Measurements from ENCODE around the gene EEF2KMT.
"Not testable (repeated sequence)": the region's sequence is repeated elsewhere in the genome, so short reads cannot be mapped to it uniquely, and the experiment has no call there.

The EEF2KMT gene

DNA sequence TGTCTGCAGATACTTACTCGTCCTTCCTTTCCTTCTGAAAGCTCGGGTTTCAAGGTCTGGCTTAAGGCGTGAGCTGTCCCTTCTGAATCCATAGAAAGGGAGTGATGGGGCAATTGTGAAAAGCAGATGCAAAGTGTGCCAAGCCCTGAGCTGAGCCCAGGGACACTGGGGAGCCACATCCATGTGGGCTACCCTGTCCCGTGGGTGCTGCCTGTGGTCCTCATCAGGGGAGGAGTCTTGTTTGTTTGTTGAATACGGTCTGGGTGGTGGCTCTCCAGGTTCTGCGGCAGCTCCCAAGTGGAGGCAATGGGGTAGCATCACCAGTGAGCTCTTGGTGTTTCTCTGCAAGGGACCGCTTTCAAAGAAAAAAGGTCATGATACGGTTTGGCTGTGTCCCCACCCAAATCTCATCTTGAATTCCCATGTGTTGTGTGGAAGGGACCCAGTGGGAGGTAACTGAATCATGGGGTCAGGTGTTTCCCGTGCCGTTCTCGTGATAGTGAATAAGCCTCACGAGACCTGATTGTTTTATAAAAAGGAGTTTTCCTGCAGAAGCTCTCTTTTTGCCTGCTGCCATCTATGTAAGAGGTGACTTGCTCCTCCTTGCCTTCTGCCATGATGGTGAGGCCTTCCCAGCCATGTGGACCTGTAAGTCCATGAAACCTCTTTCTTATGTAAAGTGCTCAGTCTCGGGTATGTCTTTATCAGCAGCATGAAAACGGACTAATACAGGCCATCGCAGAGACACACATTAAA lies 27.0 kb downstream of the EEF2KMT start:
- no peak for DNase-seq

- no peak for DNase-seq
Observed at GRCh38 chr16:5069854-5070253, 27.7 kb downstream of the EEF2KMT start.

DNA sequence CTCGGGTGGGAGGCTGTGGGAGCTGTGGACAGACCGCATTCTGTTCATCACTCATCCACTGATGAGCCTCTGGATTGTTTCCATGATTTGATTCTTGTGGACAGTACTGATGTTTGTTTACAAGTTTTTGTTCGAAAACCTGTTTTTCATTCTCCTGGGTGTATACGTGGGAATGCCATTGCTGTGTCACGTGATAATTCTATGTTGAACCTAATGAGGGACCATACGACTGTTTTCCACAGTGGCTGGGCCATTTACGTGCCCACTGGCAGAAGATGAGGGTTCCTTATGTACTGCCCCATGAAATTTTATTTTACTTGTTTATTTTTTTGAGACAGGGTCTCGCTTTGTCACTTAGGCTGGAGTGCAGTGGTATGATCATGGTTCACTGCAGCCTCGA lies 28.5 kb downstream of the EEF2KMT start:
- DNase-seq = no peak

DNA sequence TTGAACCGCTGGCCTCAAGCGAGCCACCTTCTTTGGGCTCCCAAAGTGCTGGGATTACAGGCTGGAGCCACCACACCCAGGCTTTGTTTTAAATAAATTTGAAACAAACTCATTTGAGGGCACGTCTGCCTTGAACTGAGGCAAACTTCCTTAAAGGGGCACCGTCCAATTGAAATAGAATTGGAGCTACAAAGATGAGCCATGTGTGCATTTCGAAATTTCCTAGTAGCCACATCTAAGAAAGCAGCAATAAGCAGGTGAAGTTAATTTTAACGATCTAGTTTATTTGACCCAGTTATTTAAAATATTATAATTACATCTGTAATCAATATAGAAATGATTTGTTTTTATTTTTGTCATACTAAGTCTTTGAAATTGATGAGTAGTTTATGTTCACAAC lies 31.1 kb downstream of the EEF2KMT start:
- DNase-seq = no peak

DNA sequence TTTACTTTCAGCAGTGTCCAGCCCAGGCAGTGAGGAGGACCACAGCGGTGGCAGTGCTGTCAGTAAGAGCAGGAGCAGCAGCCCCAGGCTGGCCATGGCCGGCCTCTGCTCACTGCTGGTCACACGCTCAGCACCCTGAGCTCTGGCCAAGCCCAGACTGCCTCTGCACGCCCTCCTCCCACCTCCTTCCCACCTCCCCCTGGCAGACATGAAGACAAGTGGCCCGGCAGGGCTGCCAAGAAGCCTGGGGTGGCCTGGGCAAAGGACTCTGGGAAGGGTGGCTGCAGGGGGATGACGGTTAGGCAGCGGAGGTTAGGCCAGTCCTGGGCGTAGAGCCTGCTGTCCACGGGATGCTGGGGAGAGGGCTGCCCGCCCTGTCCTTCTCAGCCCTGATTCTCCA lies 31.8 kb downstream of the EEF2KMT start, which contains the start of gene C16orf89:
Gene C16orf89, minus strand, starts transcription at position 144 of the 400 bp plus-strand sequence. Its CDS starts 48 bp downstream, at position 96.
- DNase-seq = no peak

DNA sequence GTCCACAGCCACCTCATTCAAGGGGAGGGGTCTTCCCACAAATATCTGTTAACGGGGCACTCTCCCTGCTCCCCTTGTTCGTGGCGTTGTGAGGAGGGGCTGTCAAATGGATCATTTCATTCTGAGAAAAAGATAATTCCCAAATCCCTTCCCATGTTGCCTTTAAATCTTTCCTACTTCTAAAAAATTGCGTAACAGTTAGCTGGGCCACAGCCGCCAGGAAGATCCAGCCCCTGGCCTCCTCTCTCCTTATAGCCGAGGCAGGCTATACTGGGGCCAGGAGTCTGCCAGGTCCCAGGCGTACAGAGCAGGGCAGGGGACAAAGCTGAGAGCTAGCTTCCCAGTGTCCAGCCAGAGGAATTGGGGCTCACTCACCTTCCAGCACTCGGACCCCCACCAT lies 32.3 kb downstream of the EEF2KMT start:
- DNase-seq = no peak

DNA sequence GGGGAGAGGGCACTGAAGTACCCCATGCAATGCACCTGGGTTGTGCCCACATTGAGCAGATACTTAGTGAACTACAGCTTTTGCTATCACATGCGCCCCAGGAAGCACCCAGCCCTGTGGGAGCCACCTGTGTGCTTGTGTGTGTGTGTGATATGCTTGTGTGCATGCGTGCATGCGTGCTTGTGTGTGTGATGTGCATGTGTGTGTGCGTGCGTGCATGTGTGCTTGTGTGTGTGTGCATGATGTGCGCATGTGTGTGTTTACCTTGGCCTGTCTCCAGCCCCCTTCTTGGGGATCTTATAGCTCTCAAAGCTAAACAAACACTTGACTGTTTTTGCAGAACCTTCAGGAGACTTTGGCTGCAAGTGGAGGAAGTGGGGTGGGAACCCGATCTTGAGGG lies 32.7 kb downstream of the EEF2KMT start:
- no peak for DNase-seq

DNA sequence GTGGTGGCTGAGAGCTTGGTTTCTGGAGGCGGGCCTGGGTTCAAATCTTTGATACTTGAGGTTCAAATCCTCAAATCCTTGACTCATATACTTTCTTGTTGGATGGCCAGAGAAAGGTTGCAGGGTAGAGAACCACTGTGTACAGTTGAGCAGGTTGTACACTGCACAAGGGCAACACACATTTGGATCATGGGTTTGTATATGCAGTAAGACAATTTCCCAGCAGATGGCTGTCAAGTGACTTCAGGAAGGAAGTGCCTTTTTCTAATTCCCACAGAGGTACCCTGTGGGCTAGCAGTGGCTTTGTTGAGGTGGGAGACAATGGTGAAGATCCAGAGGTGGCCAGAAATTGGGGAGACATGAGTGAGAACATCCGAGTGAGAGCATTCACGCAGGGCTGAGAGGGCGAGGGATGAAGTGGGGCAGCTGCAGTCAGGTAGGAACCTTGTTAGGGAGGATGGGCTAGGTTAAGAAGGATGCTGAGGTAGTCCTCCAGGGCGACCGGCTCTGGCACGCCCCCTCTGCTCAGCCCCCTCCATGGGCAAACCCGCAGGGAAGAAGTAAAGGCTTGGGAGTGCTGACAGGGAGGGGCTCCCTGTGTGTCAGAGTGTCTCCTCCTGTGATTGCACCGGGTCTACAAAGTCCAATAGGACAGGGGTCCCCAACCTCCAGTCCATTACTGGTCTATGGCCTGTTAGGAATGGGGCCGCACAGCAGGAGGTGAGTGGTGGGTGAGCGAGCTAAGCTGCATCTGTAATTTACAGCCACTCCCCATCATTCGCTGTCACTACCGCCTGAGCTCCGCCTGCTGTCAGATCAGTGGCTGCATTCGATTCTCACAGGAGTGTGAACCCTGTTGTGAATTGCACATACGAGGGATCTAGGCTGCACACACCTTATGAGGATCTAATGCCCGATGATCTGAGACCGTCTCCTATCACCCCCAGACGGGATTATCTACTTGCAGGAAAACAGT lies 34.5 kb downstream of the EEF2KMT start:
- no peak for DNase-seq

- no peak for DNase-seq
Observed at GRCh38 chr16:5062051-5062450, 35.5 kb downstream of the EEF2KMT start.

- no peak for DNase-seq
Observed at GRCh38 chr16:5060073-5060641, 37.4 kb downstream of the EEF2KMT start.

- no peak for DNase-seq
Observed at GRCh38 chr16:5059386-5060072, 38.1 kb downstream of the EEF2KMT start.

GRCh38 chr16:5058476-5058875 lies 39.1 kb downstream of the EEF2KMT start:
- DNase-seq = no peak

DNA sequence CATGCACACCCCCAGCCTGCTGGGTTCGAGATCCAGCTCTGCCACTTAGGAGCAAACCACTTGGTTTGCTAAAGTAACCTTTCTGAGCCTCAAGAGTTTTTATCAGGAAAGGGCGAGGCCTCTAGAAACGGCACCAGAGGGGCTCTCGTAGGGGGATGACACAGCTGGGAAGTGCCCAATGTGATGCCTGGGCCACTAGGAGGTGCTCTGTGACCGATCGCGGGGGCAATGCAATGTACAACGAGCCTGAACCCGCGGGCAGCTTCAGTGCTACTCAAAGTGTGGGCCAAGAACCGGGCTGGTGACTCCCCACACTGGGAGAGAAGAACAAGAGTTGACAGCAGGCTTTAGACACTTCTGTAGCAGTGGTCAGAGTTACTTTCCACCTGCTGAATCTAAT lies 41.2 kb downstream of the EEF2KMT start:
- DNase-seq = peak; percentile 15

DNA sequence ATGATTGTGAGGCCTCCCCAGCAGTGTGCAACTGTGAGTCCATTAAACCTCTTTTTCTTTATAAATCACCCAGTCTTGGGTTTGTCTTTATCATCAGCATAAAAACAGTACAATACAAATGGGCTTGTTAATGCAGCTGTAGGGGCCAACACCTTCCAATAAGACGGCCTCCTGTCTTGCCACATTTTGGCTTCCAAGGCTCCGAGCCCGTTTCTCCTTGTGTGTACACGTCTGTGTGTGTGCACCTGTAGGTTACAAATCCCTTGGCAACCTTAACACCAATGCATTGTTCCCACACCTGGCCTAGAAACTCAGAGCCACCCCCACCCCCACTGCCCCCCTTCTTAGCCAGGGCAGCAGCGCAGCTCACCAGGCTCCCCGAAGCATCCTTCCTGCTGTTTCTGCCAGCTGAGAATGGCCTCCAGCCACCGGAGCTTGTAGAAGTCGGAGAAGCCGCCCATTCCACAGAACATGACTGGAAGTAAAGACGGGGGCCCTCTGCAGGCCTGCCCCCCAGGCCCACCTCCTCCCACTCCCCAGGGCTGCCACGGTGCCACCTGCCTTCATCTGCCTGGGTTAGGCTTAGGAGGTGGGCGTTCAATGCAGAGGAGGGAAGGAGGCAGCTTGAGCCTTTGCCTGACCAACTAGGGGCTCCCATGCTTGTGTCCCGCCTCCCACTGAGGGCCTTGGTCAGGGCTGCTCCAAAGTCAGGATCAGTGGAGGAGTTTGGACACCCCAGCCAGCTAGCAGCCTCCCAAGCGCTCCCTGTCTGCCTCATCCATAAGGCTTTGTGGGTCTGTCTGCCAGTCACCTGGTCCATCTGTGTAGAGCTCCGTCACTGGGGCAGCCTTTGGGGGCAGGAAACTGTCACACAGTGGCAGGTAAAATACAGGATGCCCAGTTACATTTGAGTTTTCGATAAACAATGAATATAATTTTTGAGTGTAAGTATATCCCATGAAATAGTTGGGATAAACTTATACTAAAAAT lies 42.4 kb downstream of the EEF2KMT start:
- no peak for DNase-seq

DNA sequence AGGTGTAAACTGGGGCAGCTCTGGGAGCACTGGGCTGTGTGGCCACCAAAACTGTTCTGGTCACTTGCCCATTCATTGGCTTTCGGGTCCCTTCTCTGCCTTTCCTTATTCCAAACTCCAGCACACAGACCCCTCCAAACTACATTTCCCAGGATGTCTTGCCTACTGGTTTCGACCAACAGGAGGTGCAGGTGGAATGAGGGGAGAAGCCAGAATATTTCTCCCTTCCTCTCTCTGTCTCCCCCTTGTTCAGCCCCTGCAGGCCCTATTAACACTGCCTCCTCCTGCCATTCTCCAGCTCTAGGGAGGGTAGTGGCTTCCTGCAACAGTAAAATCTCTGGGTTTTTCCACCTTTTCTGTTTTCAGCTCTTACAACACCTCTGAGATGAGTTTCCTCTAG lies 50.7 kb downstream of the EEF2KMT start:
- no peak for DNase-seq

GRCh38 chr16:5045499-5046115 lies 52.0 kb downstream of the EEF2KMT start:
- DNase-seq = no peak

GRCh38 chr16:5044581-5044980 lies 53.0 kb downstream of the EEF2KMT start:
- DNase-seq = not testable (repeated sequence)

- no peak for DNase-seq
Observed at GRCh38 chr16:5044011-5044540, 53.5 kb downstream of the EEF2KMT start.

- no peak for DNase-seq
Observed at GRCh38 chr16:5042574-5043171, 54.9 kb downstream of the EEF2KMT start.

GRCh38 chr16:5041600-5042133 lies 55.9 kb downstream of the EEF2KMT start:
- DNase-seq = no peak

Measured in activated CD4-positive, alpha-beta T cell treated with anti-CD3 and anti-CD28 coated beads for 1 hour (primary cell).